ENCODE results near the gene NCKIPSD. TPM values are rescaled to one million over a fixed set of nuclear protein-coding genes. Genes with fewer than 3 reads are reported as not detected.
"Not testable (repeated sequence)": the region's sequence is repeated elsewhere in the genome, so short reads cannot be mapped to it uniquely, and the experiment has no call there.

The NCKIPSD gene
- polyA plus RNA-seq, 3 donors, result 4.2 to 14.8 (median 4.3) TPM

- Histone ChIP-seq H3K9ac (ENCODE audit: insufficient read depth, low read length, poor library complexity, severe bottlenecking) (no peak overlapping the region), H3K9me3 (replicated peaks in 1 of 2; ENCODE audit: control insufficient read depth in 1 of 2, insufficient read depth in 1 of 2, low read length in 2 of 2) (no peaks in the 10 kb centered on the region), H2AFZ (ENCODE audit: insufficient read depth, low read depth, low read length, poor library complexity, severe bottlenecking) (no peak overlapping the region), H4K20me1 (ENCODE audit: insufficient read depth, low read length) (no peaks in the 10 kb centered on the region), H3K36me3 (replicated peaks in 1 of 2; ENCODE audit: control insufficient read depth in 1 of 2, insufficient read depth in 2 of 2, low read length in 2 of 2) (no peaks in the 10 kb centered on the region), H3K79me2 (ENCODE audit: insufficient read depth, low read length) (no peaks in the 10 kb centered on the region), H3K4me2 (replicated peaks; ENCODE audit: extremely low read depth, low read length, poor library complexity, severe bottlenecking) (no peak overlapping the region), H3K27me3 (ENCODE audit: control insufficient read depth in 2 of 2, insufficient read depth in 2 of 2, low read length in 2 of 2) (no peaks in the 10 kb centered on the region), H3K4me3 (replicated peaks in 1 of 3; ENCODE audit: low read depth in 2 of 3, low read length in 3 of 3) (no peak overlapping the region), H3K4me1 (ENCODE audit: control insufficient read depth in 1 of 2, insufficient read depth in 2 of 2, low read length in 2 of 2) (no peaks in the 10 kb centered on the region), H3K27ac (ENCODE audit: low read depth in 1 of 2, low read length in 2 of 2) (no peak overlapping the region)
- TF ChIP-seq, protein P1, sequence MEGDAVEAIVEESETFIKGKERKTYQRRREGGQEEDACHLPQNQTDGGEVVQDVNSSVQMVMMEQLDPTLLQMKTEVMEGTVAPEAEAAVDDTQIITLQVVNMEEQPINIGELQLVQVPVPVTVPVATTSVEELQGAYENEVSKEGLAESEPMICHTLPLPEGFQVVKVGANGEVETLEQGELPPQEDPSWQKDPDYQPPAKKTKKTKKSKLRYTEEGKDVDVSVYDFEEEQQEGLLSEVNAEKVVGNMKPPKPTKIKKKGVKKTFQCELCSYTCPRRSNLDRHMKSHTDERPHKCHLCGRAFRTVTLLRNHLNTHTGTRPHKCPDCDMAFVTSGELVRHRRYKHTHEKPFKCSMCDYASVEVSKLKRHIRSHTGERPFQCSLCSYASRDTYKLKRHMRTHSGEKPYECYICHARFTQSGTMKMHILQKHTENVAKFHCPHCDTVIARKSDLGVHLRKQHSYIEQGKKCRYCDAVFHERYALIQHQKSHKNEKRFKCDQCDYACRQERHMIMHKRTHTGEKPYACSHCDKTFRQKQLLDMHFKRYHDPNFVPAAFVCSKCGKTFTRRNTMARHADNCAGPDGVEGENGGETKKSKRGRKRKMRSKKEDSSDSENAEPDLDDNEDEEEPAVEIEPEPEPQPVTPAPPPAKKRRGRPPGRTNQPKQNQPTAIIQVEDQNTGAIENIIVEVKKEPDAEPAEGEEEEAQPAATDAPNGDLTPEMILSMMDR (IDR thresholded peaks at IDR 0.05), result no peak
- H3K4me3 Mint-ChIP-seq, result no peak overlapping the region
- no peak overlapping the region for H3K27ac Mint-ChIP-seq
- 93% methylated on average over 7 of the region's 7 CpGs for WGBS (ENCODE audit: insufficient coverage)
- intact Hi-C loops (cut with micrococcal nuclease), result loop anchor here in 1 of 2 donors (10.0 kb wide), 1 partner anchor 111 kb away; no protein-coding TSS in a partner anchor
- H3K36me3 Mint-ChIP-seq, result no peaks in the 10 kb centered on the region
- H3K4me1 Mint-ChIP-seq, result peaks cover 5% of the 10 kb centered on the region
- H3K27me3 Mint-ChIP-seq (ENCODE audit: low read depth in 3 of 3), result peaks cover 3 to 7% (median 5%) of the 10 kb centered on the region in 3 donors
- H3K9me3 Mint-ChIP-seq, result peaks cover 0 to 3% (median 0%) of the 10 kb centered on the region in 7 donors
- DNase-seq, result no peak
These were observed 38.0 kb upstream of the NCKIPSD start for GRCh38 chr3:48723725-48724124.

GRCh38 chr3:48723293-48723692, 37.6 kb upstream of the NCKIPSD start:
- H3K27ac Mint-ChIP-seq; H3K36me3 Mint-ChIP-seq; H4K20me1 ChIP-seq (ENCODE audit: insufficient read depth, low read length); H3K9me3 ChIP-seq (replicated peaks in 1 of 2; ENCODE audit: control insufficient read depth in 1 of 2, insufficient read depth in 1 of 2, low read length in 2 of 2); H3K4me1 Mint-ChIP-seq; H3K9me3 Mint-ChIP-seq; H3K27me3 Mint-ChIP-seq (ENCODE audit: low read depth in 3 of 3); DNase-seq; H3K79me2 ChIP-seq (ENCODE audit: insufficient read depth, low read length); H3K27me3 ChIP-seq (ENCODE audit: control insufficient read depth in 2 of 2, insufficient read depth in 2 of 2, low read length in 2 of 2); H3K4me3 ChIP-seq (replicated peaks in 1 of 3; ENCODE audit: low read depth in 2 of 3, low read length in 3 of 3); H3K9ac ChIP-seq (ENCODE audit: insufficient read depth, low read length, poor library complexity, severe bottlenecking); H3K4me3 Mint-ChIP-seq; H3K27ac ChIP-seq (ENCODE audit: low read depth in 1 of 2, low read length in 2 of 2); H3K4me1 ChIP-seq (ENCODE audit: control insufficient read depth in 1 of 2, insufficient read depth in 2 of 2, low read length in 2 of 2); H2AFZ ChIP-seq (ENCODE audit: insufficient read depth, low read depth, low read length, poor library complexity, severe bottlenecking); H3K4me2 ChIP-seq (replicated peaks; ENCODE audit: extremely low read depth, low read length, poor library complexity, severe bottlenecking); H3K36me3 ChIP-seq (replicated peaks in 1 of 2; ENCODE audit: control insufficient read depth in 1 of 2, insufficient read depth in 2 of 2, low read length in 2 of 2): not testable (repeated sequence)
- intact Hi-C loops (cut with micrococcal nuclease), result loop anchor here in 1 of 2 donors (10.0 kb wide), 1 partner anchor 112 kb away; no protein-coding TSS in a partner anchor
- 54% methylated on average over 3 of the region's 3 CpGs for WGBS (ENCODE audit: insufficient coverage)

Measured in CD14-positive monocyte (primary cell).